SHP77 (cell line): ENCODE measurements around the gene SH3BP4.

Source experiments
- DNase-seq, 2 experiments: peaks; one replicate each; lab custom pipeline; 2025; lab: John Stamatoyannopoulos, UW

The SH3BP4 gene

DNA sequence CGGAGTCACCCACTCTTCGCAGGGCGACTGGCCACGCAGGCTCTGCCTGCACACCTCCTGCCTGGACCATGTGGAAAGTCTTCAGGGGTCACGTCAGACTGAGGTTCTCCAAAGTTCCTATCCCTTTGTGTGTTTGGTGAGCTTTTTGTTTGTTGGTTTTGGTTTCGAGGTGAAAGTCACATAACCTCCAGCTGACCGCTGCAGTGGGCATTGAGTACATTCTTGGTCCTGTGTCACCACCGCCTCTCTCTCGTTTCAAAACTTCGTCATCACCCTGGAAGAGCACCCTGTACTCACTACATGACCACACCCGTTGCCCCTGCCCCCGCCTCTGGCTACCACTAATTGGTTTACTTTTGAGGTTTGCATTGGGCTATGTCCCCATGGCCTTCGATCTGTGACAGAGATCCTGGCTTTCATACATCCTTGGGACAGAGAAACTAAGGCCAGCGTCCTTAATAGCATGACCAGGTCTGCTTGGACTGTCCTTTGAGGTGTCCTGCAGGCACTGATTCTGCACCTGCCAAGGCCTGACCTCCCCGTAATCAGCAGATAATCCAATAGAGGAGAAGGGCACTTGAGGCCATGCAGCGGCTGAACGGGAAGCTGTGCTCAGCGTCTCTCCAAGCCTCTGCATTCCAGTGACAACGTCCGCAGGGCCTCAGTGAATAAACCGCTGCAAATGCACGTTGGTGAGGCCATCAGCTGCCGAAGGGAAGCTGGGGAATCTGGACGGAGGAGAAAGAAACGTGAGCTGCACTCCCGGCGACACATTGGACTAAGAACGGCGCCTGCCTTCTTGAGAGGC, 46.8 kb downstream of the SH3BP4 start:
- DNase-seq: no peak

- DNase-seq: no peak
Observed at GRCh38 chr2:234999740-235000425, 48.1 kb downstream of the SH3BP4 start.

GRCh38 chr2:235000426-235001236, 48.8 kb downstream of the SH3BP4 start:
- no peak for DNase-seq

DNA sequence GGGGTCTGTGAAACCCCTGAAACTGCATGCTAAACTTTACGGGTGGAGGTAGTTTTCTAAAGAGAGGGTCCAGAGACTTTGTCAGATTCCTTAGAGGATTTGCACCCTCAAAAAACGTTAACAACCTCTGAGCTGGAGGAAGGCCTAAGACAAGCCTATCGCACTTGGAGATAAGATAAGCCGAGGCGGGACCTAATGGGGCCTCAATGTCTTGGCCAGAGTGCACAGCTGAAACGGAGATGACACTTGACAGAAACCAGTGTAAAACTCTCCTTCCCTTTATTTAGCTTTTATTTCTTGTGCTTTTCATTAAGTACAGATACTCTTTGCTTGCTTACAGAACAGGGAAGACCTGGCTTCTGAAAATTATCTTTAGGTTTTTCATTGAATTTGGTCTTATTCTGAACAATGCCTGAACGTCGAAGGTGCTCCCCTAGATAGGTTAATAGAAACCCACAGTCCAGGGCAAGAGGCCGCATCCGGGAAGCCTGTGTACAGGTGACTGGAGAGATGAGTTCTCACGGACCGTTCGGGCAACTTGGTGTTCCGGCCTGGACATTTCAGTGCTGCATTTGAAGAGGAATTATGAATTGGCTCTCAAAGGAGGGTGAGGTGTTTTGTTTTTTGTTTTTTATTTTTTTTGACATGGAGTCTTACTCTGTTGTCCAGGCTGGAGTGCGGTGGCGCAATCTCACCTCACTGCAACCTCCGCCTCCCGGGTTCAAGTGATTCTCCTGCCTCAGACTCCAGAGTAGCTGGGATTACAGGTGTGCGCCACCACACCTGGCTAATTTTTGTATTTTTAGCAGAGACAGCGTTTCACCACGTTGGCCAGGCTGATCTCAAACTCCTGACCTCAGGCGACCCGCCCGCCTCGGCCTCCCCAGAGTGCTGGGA, 49.7 kb downstream of the SH3BP4 start:
- DNase-seq: no peak

GRCh38 chr2:235002198-235003095, 50.6 kb downstream of the SH3BP4 start:
- no peak for DNase-seq

DNA sequence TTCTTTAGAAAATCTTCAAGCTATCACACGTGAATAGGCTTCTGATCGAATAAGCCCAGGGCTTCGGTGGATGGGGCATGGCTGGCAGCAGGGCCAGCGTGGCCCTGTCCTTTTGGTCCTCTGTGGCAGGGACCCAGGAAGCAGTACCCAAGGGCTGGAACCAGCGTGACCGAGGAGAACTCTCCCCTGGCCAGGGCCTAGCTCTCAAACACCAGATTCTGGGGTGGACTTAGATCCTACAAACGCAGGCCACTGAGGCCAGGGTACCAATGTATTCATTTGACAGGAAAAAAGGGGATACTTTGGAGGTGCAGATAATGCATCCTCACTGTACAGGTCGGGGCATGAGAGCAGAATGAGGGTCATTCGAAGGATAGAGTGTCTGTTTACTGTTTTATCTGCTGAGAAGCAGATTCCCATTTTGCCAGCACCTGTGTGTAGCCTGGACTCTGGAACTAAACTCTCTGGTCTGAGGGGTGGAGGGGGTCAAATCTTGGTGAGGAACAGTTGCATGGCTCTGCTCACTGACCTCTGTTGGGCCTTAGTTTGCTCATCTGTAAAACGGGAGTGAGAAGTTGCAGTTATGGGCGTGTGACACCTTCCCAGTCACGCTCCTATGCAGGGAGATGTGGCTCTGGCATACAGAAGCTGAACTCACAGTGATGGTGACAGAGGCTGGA, 51.4 kb downstream of the SH3BP4 start:
- no peak for DNase-seq

GRCh38 chr2:235004329-235004903, 52.6 kb downstream of the SH3BP4 start:
- no peak for DNase-seq

GRCh38 chr2:235005023-235005422, 53.2 kb downstream of the SH3BP4 start:
- peak in 1 of 2 experiments; percentile 53 for DNase-seq

DNA sequence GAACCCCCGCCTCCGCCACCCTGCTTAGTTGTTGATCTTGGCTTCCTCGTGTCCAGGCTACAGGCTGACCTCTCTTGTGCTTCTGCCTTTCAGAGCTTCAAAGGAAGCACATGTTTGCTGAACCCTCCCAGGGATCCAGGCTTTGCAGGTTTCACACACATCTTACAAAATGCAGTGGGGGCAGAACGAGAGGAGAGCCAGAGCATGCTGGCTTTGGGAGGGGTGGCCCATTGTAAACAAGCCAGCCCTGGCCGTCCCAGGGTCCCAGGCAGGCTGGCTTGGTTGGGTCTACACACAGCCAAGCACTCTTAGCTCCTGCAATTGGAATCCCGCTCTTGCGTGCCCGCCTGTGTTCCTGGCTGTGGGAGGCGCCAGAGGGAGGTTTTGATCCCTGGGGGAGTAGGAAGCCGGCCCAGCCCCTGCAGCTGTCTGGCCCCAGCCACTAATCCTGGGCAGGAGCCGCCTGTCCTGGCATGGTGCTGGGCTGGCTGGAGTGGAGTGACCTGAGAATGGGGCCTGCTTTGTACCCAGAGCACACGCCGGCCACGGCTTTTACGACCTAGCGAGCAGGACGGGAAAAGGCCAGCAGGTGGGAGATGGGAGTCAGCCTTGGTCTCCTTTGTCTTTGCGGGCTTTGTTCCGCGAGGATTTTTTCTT, 53.9 kb downstream of the SH3BP4 start:
- DNase-seq: peak; percentile 82 to 88

DNA sequence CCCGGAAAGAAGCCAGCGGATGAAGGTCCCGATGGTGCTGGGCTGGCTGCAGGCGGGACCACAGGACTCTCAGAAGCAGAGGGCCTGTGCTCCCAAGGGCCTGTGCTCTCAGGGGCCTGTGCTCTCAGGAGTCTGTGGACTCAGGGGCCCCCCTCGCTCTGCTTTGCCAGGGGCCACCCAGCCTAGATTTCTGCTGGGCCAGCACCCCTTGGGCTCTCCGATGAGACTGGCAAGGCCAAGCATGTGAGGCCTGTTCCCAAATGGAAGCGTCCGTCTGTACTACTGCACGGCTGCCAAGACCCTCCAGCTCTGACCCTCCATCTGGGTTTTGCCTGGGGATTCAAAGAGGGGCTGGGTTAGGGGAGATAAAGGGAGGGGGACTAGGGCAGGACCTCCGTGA, 54.6 kb downstream of the SH3BP4 start:
- no peak for DNase-seq

DNA sequence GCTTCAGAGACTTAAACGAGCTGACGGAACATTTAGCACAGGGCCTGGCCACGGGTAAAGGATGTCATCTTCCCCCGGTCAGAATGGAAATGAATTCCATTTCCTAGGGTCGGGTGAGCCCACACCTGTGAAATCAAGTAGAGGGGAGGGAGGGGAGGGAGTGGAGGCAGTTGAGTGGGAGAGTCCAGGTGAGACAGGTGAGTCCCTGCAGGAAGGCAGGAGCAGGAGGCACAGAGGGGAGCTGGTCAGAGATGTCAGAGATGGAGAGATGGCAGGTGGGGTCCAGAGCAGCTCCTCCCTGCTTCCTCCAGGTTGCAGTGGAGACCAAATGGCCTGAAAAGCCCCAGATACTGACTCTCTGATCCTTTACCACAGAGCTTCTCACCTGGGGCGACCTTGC, 55.2 kb downstream of the SH3BP4 start:
- no peak for DNase-seq

DNA sequence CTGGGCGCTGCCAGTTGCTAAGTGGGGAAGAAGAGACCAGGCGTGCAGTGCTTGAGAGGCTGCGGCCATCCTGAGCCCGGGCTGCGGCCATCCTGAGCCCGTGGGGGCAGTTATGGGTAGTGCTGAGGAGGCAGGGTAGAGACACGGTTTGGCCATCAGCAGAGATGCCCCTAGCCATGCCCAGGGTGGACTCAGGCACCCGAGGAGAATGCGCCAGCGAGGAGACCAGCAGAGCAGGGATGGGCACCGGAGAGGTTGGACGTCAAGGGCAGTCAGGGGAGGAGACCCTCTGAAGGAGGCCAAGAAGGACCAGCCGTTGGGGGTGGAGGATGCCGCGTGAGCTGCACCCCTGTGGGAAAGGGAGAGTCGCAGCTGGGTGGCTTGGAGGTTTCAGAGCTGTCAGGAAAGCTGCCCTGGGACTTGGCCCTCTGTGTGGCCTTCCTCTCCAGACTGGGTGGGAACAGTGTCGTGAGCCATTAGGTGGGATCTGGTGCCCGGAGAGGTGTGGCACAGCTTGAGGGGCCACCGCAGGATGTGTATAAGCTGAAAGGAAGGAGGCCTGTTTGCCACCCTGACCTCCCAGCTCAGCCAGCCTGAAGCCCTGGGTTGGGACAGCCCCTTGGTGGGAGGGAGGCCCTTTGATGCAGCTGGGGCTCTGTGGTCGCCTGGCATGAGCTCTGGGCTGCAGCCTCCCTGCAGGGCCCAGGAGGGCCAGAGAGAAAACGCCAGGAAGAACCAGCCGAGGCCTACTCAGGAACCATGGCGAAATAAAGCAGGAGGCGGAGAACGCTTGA, 56.0 kb downstream of the SH3BP4 start:
- DNase-seq: no peak

DNA sequence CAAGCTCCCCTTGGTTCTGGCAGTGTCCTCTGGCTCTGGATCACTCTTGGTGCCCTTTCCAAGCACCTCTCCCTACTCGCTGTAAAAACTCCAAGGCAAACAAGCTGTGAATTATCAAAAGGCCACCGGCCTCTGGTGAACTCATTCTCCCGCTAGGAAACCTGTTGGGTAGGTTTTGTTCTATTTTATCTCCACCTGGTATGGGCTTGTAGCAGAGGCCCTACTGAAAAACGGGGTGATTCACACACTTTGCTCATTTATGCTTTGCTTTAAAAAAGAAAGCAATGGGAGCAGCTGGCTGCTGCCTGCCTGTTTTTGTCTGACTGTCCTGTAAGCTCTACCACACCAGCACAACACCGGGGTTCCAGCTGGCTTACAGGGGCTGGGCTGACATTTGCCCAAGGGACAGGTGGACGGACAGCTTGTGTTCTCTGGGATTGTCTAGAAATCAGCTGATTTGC, 56.8 kb downstream of the SH3BP4 start:
- peak; percentile 22 to 42 for DNase-seq

- DNase-seq: no peak
Observed at GRCh38 chr2:235009081-235009480, 57.3 kb downstream of the SH3BP4 start.

DNA sequence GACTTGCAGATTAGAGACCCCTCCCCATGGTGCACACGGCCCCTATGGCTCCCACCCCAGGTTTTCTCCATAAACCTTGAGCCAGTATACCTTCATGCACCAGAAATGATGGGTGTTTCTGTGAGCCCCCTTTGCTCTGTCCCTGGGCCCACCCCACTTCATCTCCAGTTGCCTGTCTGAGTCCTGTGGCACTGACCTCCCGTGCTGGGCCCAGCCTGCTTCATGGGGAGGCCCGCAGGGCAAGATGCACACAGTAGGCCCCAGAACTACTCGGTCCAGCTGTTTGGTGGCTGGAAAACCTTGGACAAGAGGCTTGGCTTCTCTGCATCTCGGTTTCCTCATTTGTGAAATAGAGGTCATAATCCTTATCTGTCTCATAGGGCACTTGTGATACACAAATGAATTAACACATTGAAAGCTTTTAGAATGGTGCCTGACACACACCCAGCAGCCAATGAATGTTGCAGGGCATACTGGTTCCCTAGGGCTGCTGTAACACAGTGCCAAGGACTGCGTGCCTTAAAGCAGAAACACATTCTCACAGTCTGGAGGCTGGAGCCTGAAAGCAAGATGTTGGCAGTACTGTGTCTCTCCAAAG, 58.4 kb downstream of the SH3BP4 start:
- DNase-seq: no peak

DNA sequence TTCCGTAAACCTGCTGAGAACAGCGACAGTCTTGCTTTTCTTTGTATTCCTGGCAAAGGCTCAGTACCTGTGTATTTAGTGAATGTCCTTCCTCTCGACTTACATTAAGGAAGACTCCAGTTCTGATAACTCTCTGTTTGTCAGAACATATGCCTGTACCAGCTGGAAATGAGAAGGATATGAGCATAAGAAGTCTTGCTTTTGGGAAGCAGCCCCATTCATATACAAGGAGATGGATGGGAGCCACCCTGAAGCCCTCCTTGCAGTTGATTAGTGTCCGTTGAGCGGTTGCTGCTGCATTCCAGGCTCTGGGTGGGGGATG, 59.8 kb downstream of the SH3BP4 start:
- no peak for DNase-seq

GRCh38 chr2:235011929-235012631, 60.3 kb downstream of the SH3BP4 start:
- DNase-seq: no peak
